ENCODE data around the gene DNM1.

DNA sequence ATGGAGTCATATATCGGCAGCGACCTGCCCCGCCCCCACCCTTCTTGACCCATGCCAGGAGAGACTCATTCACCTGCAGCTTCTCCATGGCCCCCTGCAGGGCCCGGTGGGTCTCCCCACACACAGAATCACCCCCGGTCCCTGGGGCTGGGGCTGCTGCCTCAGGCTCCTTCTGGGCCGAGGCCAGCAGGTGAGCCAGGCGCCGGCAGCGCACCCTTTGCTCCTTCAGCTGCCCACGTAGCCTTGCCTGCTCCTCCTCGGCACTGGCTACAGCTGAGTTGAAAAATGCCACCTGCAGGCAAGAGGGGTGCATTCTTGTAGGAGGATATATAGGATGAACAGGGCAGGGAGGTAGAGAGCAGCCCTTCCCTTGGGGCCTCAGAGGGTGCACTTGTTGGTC lies 54.7 kb downstream of the DNM1 start:
- TF ChIP-seq JUNB (IDR thresholded peaks at IDR 0.05; ENCODE audit: unreplicated experiment) = no peak
- TF ChIP-seq, protein P1, sequence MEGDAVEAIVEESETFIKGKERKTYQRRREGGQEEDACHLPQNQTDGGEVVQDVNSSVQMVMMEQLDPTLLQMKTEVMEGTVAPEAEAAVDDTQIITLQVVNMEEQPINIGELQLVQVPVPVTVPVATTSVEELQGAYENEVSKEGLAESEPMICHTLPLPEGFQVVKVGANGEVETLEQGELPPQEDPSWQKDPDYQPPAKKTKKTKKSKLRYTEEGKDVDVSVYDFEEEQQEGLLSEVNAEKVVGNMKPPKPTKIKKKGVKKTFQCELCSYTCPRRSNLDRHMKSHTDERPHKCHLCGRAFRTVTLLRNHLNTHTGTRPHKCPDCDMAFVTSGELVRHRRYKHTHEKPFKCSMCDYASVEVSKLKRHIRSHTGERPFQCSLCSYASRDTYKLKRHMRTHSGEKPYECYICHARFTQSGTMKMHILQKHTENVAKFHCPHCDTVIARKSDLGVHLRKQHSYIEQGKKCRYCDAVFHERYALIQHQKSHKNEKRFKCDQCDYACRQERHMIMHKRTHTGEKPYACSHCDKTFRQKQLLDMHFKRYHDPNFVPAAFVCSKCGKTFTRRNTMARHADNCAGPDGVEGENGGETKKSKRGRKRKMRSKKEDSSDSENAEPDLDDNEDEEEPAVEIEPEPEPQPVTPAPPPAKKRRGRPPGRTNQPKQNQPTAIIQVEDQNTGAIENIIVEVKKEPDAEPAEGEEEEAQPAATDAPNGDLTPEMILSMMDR (conservative IDR thresholded peaks at IDR 0.05; ENCODE audit: low read depth in 2 of 2) = no peak
- no peak for TF ChIP-seq POLR2AphosphoS5 (IDR thresholded peaks at IDR 0.05; ENCODE audit: low read depth)
- TF ChIP-seq EZH2 (IDR thresholded peaks at IDR 0.05; ENCODE audit: low read depth, unreplicated experiment) = no peak
- TF ChIP-seq REST (IDR thresholded peaks at IDR 0.05; ENCODE audit: unreplicated experiment) = no peak
- TF ChIP-seq ETS1 (IDR thresholded peaks at IDR 0.05) = no peak
- no peak for TF ChIP-seq ZNF462 (CRISPR knock-in tag; IDR thresholded peaks at IDR 0.05)
- TF ChIP-seq CREB1 (CRISPR knock-in tag; IDR thresholded peaks at IDR 0.05; ENCODE audit: low read depth) = no peak
- TF ChIP-seq EZH2phosphoT487 (IDR thresholded peaks at IDR 0.05; ENCODE audit: unreplicated experiment) = no peak
- no peak for TF ChIP-seq ZNF331 (CRISPR knock-in tag; IDR thresholded peaks at IDR 0.05; ENCODE audit: low read depth)
- TF ChIP-seq STAT1 (IDR thresholded peaks at IDR 0.05; ENCODE audit: unreplicated experiment) = no peak
- no peak for TF ChIP-seq NANOG (IDR thresholded peaks at IDR 0.05; ENCODE audit: borderline replicate concordance)

Data from GM23338 (cell line).